GM12878 (cell line): ENCODE data around the gene CDKN1B. TPM values are rescaled to one million over a fixed set of nuclear protein-coding genes. Genes with fewer than 3 reads are reported as not detected.

Experiments used
- BCLAF1 ChIP-seq: fragments of 450-650 bp; IDR thresholded peaks from 2 replicates; pipeline ENCODE4 v1.6.1; 2017; ENCODE audit warnings: antibody characterized with exemption, mild to moderate bottlenecking, moderate library complexity
- CEBPB ChIP-seq, 2 experiments: fragments of 150-350 bp in 1 of 2; IDR thresholded peaks; 2 replicates each; pipeline ENCODE4 v1.6.1; 2012 to 2014; ENCODE audit warnings: low read depth in 2 of 2, low read length in 2 of 2, borderline replicate concordance in 1 of 2, inconsistent platforms in 1 of 2
- CUX1 ChIP-seq: IDR thresholded peaks from 2 replicates; pipeline ENCODE4 v1.6.1; 2012; ENCODE audit warnings: improper control_type of control experiment, low read depth, low read length; ENCODE audit not compliant: insufficient replicate concordance
- HCFC1 ChIP-seq: fragments of 150-350 bp; IDR thresholded peaks from 2 replicates; pipeline ENCODE4 v1.6.1; 2014; ENCODE audit warnings: low read length
- HDAC2 ChIP-seq: fragments of 200-600 bp; sonication (generic); IDR thresholded peaks from 2 replicates; pipeline ENCODE4 v1.6.1; 2017
- MEF2A ChIP-seq: IDR thresholded peaks from 2 replicates; pipeline ENCODE4 v1.6.1; 2011; ENCODE audit warnings: low read depth, mild to moderate bottlenecking, low read length, moderate library complexity; ENCODE audit not compliant: insufficient read depth
- NFIC ChIP-seq: IDR thresholded peaks from 2 replicates; pipeline ENCODE4 v1.6.1; 2012; ENCODE audit warnings: low read depth, mild to moderate bottlenecking, inconsistent platforms, low read length, moderate library complexity
- NFYA ChIP-seq: IDR thresholded peaks from 2 replicates; pipeline ENCODE4 v1.6.1; 2011; ENCODE audit warnings: low read depth, mild to moderate bottlenecking, low read length, improper control_type of control experiment, borderline replicate concordance
- NRF1 ChIP-seq: conservative IDR thresholded peaks from 2 replicates; pipeline ENCODE4 v1.6.1; 2011; ENCODE audit warnings: mild to moderate bottlenecking, low read depth, low read length, improper control_type of control experiment
- PBX3 ChIP-seq: IDR thresholded peaks from 2 replicates; pipeline ENCODE4 v1.6.1; 2011; ENCODE audit warnings: mild to moderate bottlenecking, low read depth, low read length, moderate library complexity; ENCODE audit not compliant: insufficient replicate concordance
- PML ChIP-seq: IDR thresholded peaks from 2 replicates; pipeline ENCODE4 v1.6.1; 2012; ENCODE audit warnings: low read length, inconsistent platforms
- REST ChIP-seq: IDR thresholded peaks from 2 replicates; pipeline ENCODE4 v1.6.1; 2012; ENCODE audit warnings: mild to moderate bottlenecking, low read depth, low read length
- SMARCA5 ChIP-seq: fragments of 450-650 bp; IDR thresholded peaks from 2 replicates; pipeline ENCODE4 v1.6.1; 2017; ENCODE audit warnings: mild to moderate bottlenecking
- SP1 ChIP-seq: IDR thresholded peaks from one replicate; pipeline ENCODE4 v1.6.1; 2011; ENCODE audit warnings: low read depth, low read length
- TARDBP ChIP-seq: IDR thresholded peaks from 2 replicates; pipeline ENCODE4 v1.6.1; 2016; ENCODE audit warnings: borderline replicate concordance
- WRNIP1 ChIP-seq: IDR thresholded peaks from 2 replicates; pipeline ENCODE4 v1.6.1; 2011; ENCODE audit warnings: low read depth, low read length, improper control_type of control experiment, borderline replicate concordance
- ZBED1 ChIP-seq: IDR thresholded peaks from 2 replicates; pipeline ENCODE4 v1.6.1; 2016; ENCODE audit warnings: borderline replicate concordance
- ZNF384 ChIP-seq: IDR thresholded peaks from 2 replicates; pipeline ENCODE4 v1.6.1; 2012; ENCODE audit warnings: low read depth, mild to moderate bottlenecking, low read length, improper control_type of control experiment, borderline replicate concordance
- polyA plus RNA-seq, 11 experiments: library from polyadenylated mRNA; depleted of rRNA in 4 of 11; unstranded in 6 of 11; stranded (reverse) in 5 of 11; fragments of >200 nt; fragmentation: Nextera tagmentation in 4 of 11; fragmentation: Illumina TruSeq in 1 of 11; extraction: Ambion mirVana in 4 of 11; extraction: Trizol in 1 of 11; gene quantifications; 1 replicate in 1 of 11; 2 replicates in 10 of 11; pipeline versions ENCODE4 v1.2.1 to v1.2.3, GENCODE V29; 2011 to 2016; ENCODE audit warnings: inconsistent platforms in 2 of 11, missing spikeins in 2 of 11, low read depth in 1 of 11
- total RNA-seq, 4 experiments: library from RNA; depleted of rRNA in 3 of 4; stranded (reverse); fragments of >200 nt in 3 of 4; fragmentation: Illumina TruSeq in 1 of 4; extraction: Trizol in 1 of 4; gene quantifications; 2 replicates each; pipeline versions ENCODE4 v1.2.1 to v1.2.3, GENCODE V29; 2013 to 2021

CDKN1B gene
- total and polyA plus RNA-seq, 10 of the 15 experiments (the other 5 are each of a cell fraction or from before 2014, with no cell fraction given) = 4.2 to 39.1 (median 23.1) TPM

- TF ChIP-seq NRF1 (no peak), ZNF384 (peak; percentile 81), MEF2A (no peak), CUX1 (no peak), ZBED1 (no peak), BCLAF1 (no peak), SMARCA5 (no peak), SP1 (no peak), NFIC (no peak), HDAC2 (no peak), HCFC1 (no peak), TARDBP (no peak), PML (peak; percentile 10; the same call in 1 of the 2 replicates), NFYA (no peak), WRNIP1 (no peak), PBX3 (no peak), CEBPB (IDR thresholded peaks at IDR 0.05; ENCODE audit: borderline replicate concordance in 1 of 2, low read depth in 2 of 2, low read length in 2 of 2) (no peak), REST (no peak)
Measured at GRCh38 chr12:12723149-12723680, 6.0 kb downstream of the CDKN1B start (continued).
